OCI-M2 (cell line): ENCODE data around the gene CFAP69.
"Not testable (repeated sequence)": the region's sequence is repeated elsewhere in the genome, so short reads cannot be mapped to it uniquely, and the experiment has no call there.

Source experiments
- DNase-seq: peaks from one replicate; lab custom pipeline; 2025; ENCODE audit not compliant: unreplicated experiment; lab: John Stamatoyannopoulos, UW

Gene CFAP69

DNA sequence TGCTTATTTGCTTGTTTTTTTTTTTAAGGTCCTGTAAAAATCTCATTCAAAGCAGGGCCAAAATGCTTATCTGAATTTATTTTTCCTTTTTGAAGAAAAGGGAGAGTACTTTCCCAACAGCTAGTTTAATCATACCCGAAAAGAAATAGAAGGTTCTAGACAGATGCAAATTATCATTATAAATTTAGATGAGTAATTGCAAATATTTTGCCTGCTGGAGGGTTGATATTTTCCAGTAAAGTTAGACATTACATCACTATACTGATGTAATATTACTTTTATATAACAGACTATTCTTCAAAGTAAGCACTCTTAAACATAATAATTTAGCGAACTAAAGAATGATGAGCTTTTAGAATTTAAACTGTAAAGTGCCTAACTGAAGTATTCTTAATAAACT, 14.1 kb upstream of the CFAP69 start:
- DNase-seq, result no peak

DNA sequence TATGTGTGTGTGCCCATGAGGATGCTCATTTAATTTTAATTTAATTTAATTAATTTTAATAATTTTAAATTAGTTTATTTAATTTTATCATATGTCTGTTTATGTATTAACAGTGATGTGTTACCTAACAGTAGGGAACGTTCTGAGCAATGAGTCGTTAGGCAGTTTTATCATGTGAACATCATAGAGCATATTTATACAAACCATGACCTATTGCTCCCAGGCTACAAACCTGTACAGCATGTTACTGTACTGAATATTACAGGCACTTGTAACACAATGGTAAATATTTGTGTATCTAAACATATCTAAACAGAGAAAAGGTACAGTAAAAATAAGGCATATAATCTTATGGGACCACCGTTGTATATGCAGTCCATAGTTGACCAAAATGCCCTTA, 13.7 kb upstream of the CFAP69 start:
- DNase-seq, result no peak

DNA sequence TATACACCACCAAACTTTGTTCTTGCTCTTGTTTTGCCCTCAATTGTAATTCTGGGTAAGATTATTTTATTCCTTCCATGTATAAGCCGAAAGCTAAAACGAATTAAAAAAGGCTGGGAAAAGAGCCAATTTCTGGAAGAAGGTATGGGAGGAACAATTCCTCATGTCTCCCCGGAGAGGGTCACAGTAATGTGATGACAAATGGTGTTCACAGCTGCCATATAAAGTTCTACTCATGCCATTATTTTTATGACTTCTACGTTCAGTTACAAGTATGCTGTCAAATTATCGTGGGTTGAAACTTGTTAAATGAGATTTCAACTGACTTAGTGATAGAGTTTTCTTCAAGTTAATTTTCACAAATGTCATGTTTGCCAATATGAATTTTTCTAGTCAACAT, 12.5 kb upstream of the CFAP69 start:
- no peak for DNase-seq

DNA sequence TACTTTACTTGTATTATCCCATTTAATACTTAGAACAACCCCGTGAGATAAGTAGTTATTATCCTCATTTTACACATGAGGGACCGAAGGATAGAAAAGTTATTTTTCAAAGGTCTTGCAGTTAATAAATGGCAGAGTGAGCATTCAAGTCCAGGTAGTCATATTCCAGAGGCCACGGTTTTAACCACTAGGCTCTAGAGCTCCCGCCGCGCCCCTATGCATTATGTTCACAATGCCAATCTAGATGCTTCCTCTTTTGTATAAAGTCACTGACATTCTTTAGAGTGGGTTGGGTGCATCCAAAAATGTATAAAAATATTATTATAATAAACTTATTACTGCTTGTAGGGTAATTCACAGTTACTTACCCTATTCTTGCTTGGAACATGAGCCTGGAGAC, 11.4 kb upstream of the CFAP69 start:
- no peak for DNase-seq

DNA sequence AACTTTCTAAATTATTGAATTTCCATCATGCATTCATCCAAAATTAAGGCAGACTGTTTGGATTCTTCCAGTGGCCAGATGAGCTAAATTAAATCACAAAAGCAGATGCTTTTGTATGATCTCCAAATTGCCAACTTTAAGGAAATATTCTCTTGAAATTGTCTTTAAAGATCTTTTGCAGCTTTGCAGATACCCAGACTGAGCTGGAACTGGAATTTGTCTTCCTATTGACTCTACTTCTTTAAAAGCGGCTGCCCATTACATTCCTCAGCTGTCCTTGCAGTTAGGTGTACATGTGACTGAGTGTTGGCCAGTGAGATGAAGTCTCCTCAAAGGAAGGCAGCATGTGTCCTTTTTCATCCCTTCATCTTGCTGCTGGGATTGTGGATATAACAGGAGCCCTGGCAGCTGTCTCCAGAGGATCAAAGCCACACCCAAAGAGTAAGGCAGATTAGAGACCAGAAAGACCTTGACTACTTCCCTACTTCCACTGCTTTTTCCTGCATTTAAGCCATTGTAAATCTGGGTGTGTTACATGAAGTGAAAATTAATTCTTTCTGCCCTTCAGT, 8.2 kb upstream of the CFAP69 start:
- DNase-seq, result no peak

DNA sequence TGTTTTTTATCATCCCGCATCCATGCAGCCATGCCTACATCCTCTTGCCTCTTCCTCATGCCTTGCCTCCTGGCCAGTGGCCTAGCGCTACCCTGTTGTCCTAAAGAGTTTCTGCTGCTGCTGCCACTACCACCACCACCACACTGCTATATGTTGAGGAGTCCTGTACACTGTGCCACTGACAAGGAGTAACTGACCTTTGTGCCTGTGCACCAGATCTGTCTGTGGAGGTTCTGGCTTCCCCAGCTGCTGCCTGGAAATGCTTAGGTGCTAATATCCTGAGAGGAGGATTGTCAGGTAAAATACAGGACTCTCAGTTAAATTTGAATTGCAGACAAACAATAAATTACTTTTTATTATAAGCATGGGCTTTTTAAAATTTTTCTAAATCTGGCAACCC, 7.0 kb upstream of the CFAP69 start:
- no peak for DNase-seq

DNA sequence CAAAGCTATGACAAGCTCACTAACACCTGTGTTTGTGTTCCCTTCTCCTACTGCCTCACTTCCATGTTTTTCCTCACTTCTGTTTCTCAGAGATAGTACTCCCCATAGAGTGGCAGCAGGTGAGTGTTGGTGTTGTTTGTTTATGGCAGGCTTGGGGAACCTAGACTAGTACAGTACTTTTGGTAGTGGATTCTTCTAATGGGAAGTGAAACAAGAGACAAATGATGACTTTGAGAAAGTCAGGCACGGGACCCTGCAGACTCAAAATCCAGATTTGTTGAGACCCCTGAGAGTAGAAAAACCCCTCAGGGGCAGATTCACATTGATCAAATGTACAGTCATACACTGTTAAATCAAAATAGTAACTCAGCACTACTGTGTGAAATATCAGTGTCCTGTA, 6.4 kb upstream of the CFAP69 start:
- DNase-seq, result no peak

DNA sequence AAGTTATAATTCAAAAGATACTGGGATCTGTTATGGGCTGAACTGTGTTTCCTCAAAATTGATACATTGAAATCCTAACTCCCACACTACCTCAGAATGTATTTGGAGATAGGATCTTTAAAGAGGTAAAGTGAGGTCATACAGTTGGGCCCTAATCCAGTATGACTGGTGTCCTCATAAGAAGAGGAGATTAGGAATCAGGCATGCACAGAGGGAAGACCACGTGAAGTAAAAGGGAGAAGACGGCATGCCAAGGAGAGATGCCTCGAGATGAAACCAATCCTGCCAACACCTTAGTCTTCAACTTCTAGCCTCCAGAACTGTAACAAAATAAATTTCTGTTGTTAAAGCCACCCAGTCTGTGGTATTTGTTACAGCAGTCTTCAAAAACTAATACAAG, 5.9 kb upstream of the CFAP69 start:
- DNase-seq, result no peak

DNA sequence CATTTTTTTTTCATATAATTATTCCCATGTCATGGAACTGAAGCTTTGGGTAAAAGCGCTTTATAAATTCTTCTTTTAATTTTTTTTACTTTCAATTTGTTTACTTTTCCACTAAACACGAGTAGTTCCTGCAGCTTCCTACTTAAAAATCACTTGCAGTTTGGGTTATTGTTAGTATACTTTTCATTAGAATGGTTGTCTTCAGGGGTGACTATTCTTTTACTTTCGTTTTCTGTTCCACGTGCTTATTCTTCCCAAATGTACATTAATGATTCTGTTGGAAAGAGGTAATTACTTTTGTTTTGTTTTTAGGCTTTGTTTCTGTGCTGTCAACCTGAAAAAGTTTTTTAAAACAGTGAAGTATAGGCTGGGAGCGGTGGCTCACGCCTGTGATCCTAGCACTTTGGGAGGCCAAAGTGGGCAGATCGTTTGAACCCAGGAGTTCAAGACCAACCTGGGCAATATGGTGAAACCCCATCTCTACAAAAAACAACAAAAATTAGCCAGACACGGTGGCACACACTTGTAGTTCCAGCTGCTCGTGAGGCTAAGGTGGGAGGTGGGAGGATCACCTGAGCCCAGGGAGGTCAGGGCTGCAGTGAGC, 5.2 kb upstream of the CFAP69 start:
- no peak for DNase-seq

DNA sequence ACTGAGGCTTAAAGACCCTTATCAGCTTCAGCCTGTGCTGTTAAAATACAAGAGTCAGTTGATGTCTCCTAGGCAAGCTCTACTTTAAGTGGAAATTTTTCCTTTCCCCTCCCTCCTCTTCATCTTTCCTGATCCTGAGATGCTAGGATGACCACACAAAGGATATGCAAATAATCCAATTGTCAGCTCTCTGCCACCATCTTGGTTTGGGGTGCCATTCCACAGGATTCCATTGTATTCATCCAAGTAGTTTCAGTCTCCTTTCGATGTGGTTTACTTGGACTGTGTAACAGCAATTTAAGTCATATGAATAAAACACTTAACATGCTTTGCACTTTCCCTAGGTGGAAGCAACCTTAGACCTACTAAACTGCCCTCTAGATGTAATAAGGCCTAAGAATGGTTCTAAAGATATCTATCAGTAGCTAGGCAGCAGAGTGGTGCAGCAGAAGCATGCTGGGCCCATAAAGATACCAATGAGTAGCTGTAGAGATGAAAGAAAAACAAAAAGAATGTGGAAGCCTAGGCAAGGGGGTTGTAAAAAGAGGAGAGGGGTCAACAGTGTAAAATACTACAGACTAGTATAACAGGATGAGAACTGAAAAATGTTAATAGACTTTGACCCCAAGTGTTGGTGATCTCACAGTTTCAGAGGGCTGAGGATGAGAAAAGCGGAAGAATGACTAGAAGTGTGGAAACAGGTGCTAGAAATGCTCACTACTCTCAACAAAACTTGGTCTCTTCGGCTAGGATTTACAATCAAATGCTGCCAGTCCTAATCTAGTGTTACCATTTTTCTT, 2.4 kb upstream of the CFAP69 start:
- no peak for DNase-seq

DNA sequence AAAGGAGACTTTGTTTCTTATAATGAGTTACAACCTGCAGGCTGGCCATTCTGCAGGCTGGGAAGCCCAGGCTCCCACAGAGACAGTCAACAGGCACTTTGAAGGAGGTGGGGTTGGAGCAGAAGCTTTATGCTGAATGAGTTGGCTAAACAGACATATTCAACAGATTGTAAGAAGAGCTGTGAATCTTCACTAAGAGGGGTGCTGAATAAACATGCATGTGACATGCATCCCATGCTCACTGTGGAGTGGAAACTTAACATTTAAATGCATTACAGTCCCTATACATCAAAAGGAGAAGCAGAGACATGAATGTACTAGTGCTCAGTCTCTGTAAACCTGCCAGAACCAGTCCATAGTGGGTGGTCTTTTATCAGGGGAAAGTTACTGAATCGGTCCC, 1.4 kb upstream of the CFAP69 start:
- no peak for DNase-seq

DNA sequence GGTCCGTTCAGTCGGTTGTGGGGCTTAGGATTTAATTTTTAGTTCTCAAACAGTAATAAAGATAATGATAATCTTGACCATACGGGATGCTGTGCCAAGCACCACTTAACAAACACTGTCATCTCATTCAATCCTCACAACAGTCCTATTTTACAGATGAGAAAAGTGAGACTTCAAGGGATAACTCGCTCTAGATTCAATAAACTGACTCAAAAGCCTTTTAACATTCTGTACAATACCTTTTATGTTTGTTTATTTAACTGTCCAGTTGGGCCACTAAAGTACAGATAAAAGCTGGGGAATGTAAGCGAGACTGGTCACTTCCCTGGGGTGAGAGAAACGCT, 437 bp upstream of the CFAP69 start:
- no peak for DNase-seq

DNA sequence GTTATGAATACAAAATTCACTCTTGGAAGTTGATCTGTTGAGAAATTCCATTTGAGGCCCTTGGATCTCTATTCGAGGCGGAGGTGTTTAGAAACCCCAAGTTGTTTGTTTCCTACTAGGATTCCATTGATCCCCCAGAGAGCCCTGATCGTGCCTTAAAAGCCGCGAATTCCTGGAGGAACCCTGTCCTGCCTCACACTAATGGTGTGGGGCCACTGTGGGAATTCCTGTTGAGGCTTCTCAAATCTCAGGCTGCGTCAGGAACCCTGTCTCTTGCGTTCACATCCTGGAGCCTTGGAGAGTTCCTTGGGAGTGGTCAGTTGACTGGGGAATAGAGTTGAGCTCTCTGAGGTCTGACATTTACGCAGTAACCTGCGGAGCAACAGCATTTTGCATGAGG, 1.2 kb downstream of the CFAP69 start:
- DNase-seq, result no peak

DNA sequence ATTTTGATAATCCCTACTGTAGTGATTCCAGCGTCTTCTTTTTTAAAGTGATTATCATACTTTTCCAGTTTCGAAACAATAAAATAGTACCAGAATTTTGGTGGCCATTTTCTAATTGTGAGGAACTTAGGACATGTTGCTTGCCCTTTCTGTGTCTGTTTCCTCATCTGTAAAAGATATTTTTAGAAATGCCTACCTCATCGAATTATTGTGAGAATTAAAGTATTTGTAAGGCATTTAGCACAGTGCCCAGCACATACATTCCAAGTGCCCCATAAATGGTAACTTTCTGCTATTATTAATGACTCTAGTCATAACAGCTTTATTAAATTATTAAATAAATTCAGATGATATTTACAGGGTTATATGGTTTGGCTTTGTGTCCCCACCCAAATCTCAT, 3.7 kb downstream of the CFAP69 start:
- no peak for DNase-seq

DNA sequence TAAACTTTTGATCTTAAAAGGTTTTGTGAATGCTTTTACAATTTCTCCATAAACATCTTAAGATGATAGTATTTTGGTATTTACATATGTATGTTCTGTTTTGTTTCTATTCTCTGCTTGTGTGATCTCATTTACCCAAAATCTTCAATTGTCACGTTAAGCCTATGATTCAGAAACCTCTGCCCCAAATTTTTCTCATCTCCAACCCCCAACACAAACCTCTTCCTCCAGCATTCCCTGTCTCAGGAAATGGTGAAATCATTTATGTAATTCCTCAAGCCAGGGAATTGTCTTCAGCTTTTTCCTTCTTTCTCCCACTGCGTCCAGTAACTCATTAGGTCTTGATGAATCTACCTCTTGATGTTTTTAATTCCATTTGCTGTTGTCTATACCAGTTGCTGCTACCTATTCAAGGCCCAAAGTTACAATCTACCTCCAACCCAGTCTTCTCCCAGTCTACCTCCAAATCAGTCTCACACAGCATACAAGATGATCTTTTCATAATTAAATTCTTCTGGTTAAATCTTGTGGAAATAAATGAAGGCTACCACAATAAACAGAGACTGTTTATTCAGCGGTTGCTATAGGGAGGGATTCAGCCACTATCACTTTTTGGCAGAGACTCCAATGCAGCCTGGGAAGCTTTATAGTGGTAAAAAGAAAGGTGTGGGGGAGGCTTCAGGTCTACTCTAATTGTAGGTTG, 5.8 kb downstream of the CFAP69 start:
- no peak for DNase-seq

DNA sequence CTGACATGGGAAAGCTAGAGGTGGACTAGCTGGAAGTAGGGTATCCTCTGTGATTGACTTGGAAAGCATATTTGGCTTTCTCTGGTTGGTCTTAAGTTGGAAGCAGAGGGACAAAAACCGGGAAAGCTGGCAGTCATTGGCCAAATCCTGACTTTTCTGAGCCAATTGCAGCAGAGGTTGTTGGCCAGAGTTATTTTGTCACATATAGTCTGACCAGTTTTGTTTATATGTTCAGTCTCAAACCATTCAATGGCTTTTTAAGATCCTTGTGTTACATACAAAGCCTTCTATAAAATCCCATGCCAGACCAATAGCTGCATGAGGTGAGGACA, 6.3 kb downstream of the CFAP69 start:
- DNase-seq, result no peak

DNA sequence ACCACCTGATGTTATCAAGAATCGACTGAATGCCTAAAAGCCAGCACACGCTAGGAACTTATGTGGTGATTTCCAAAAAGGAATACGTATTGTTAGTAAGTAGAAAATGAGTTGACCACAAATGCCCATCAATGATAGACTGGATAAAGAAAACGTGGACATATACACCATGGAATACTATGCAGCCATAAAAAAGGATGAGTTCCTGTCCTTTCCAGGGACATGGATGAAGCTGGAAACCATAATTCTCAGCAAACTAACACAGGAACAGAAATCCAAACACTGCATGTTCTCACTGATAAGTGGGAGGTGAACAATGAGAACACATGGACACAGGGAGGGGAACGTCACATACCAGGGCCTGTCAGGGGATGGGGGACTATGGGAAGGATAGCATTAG, 11.0 kb downstream of the CFAP69 start:
- DNase-seq, result not testable (repeated sequence)

DNA sequence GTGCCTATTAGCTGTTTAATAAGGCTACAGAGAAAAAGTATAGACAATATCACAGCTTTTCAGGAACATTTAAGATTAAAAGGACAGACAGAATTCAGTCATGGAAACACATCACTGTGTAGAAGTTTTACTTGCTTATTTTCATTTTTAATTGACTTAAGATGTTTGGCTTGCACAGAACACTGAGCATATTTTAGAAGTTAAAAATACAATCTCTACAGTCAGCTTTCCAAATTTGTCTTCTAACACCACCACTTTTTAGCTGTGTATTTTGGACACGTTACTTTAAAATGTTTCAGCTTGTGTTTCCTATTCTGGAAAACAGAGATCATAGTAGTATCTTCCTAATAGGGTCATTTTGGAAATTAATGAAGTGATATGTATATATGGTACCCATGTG, 11.8 kb downstream of the CFAP69 start:
- DNase-seq, result no peak

DNA sequence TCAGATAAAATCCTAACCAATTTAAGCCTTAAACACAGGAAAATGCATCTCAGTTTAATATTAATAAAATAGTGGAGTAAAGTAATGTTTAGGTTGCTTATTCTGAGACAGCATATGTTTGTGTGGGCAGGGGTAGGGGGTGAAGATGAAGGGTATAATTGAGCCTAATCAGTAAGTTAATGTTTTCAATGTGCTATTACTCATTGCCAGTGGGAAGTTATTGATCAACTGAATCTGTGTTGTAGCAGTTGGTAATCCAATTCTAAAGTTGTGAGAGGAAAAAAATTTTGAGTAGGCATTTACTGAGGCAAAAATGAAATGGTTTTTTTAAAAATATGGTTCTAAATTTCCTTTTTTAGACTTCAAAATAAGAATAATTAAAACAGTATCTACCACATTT, 16.5 kb downstream of the CFAP69 start:
- no peak for DNase-seq

DNA sequence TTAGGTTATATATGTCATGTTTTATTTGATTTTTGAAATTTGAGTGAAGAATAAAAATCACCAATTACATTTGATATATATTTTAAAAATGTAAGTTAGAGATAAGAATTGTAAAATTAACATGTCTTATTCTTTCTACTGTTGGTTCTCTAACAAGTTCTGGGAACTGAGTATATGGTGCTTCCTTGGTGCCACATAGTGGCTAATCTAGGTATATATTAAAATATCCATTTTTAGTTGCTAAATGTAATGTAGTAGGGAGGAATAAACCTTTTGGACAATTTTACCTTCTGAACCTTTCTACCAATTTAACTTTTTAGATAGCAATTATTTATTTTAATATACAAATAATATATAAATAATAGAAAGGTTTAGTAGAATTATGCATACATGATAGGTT, 17.5 kb downstream of the CFAP69 start:
- no peak for DNase-seq

DNA sequence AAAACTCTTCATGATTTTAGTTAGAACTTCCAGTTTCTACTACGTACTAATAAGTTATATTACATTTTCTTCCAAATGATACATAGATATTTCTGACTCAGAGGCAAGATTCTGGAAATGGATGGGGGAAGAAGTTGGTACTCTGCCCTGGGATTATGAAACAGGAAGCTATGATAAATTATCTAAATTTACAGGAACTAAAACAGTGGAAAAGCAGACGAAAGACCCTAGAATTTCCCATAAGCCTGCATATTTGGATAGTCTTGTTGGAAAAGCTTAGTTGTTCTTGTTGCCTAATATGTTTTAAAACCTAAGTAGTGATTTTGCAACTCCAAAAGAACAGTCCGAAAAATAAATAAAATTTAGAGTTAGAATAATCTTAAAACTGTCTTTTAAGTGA, 21.8 kb downstream of the CFAP69 start:
- no peak for DNase-seq

DNA sequence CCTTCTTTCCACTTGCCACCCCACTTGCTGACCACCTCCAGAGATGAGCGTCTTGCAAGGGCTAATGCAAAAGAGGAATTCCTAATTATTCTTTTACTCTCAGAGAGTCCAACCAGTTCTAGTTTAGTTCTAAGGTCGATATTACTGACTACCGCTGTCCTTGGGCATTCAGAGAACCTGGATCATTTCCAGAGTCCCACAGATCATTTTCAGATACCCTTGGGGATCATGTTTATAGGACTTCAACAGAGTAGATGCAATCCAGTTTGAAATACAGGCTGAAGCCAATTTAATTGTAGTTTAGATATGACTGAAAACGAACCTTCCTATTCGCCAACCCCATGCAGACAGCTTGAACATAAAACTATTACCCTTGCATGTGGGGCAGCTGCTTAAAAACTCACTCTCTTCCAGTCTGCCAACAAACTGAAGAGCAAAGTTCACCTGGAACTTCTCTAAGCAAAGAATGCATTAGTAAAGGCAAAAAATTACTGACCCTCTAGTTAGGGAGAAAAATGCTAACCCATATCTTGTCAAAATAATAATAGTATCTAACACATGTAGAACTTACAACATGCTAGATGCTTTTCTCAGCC, 22.4 kb downstream of the CFAP69 start:
- DNase-seq, result no peak
